ENCODE results near the gene OGT. TPM values are rescaled to one million over a fixed set of nuclear protein-coding genes. Genes with fewer than 3 reads are reported as not detected.

The OGT gene
- total and polyA plus RNA-seq, 10 of the 15 experiments (the other 5 are each of a cell fraction or from before 2014, with no cell fraction given) = 38.2 to 671 (median 107) TPM

- H3K27ac ChIP-seq (ENCODE audit: control insufficient read depth, insufficient read depth) = no peak overlapping the region
- FAIRE-seq (no peak), DNase-seq (ENCODE audit: low read depth, low spot score) (no peak), ATAC-seq (no peak)
- no peaks in the 10 kb centered on the region; the same call in 2 of the 3 replicates for H3K9me3 ChIP-seq (replicated peaks; ENCODE audit: control insufficient read depth, insufficient read depth, low read length)
- no peaks in the 10 kb centered on the region for H3K4me1 ChIP-seq (ENCODE audit: control insufficient read depth, insufficient read depth, low read length)
- ChIA-PET RAD21 (ENCODE audit: unreplicated experiment) (no interaction called here), CTCF (interaction anchor here (0.6 kb wide), 1 partner anchor 12 kb away, joined by 3 read pairs; no protein-coding TSS in a partner anchor), SMC1A (ENCODE audit: uncharacterized antibody, unreplicated experiment) (no interaction called here), POLR2A (no interaction called here)
- H4K20me1 ChIP-seq (ENCODE audit: control insufficient read depth, insufficient read depth) = no peaks in the 10 kb centered on the region
- no peak overlapping the region for H3K4me2 ChIP-seq (ENCODE audit: control insufficient read depth, insufficient read depth)
- in situ Hi-C loops (cut with MboI) = no loop called here
- 52% methylated on average over 3 of the region's 3 CpGs for WGBS (ENCODE audit: insufficient coverage, insufficient replicate concordance, low lambda C conversion rate, missing lambda C conversion rate)
- H3K4me3 ChIP-seq = no peak overlapping the region
- H3K9ac ChIP-seq (ENCODE audit: control insufficient read depth, insufficient read depth, low read length) = no peak overlapping the region
- H3K36me3 ChIP-seq (ENCODE audit: control insufficient read depth in 2 of 2, insufficient read depth in 2 of 2, low read length in 1 of 2) = no peaks in the 10 kb centered on the region
- no peaks in the 10 kb centered on the region for H3K79me2 ChIP-seq (ENCODE audit: control insufficient read depth, insufficient read depth, low read length)
- no peak overlapping the region for H2AFZ ChIP-seq (ENCODE audit: control insufficient read depth, low read depth, low read length)
- no peaks in the 10 kb centered on the region for H3K27me3 ChIP-seq (replicated peaks in 1 of 2; ENCODE audit: control insufficient read depth in 2 of 2, insufficient read depth in 2 of 2, low read length in 1 of 2)
- no TSS peak for BruUV-seq (replicated peaks)
- intact Hi-C loops (cut with micrococcal nuclease; ENCODE audit: unreplicated experiment) = no loop called here
- TF ChIP-seq PML (IDR thresholded peaks at IDR 0.05; ENCODE audit: low read length) (no peak), JUND (IDR thresholded peaks at IDR 0.05; ENCODE audit: low read depth, low read length) (no peak), IRF3 (IDR thresholded peaks at IDR 0.05) (no peak), LARP7 (IDR thresholded peaks at IDR 0.05) (no peak), STAT1 (conservative IDR thresholded peaks at IDR 0.05) (no peak), EZH2 (IDR thresholded peaks at IDR 0.05; ENCODE audit: borderline replicate concordance, control insufficient read depth, low read depth, low read length) (no peak), SMAD5 (IDR thresholded peaks at IDR 0.05; ENCODE audit: low read depth) (no peak)
These were observed 7.6 kb upstream of the OGT start for GRCh38 chrX:71525316-71525715.

Measured in GM12878 (cell line).